GM18873 (cell line): Measurements from ENCODE around the gene FAM117B.
A peak's percentile ranks its signal among the peaks of the same experiment; 100 is the strongest.

Experiments used
- ATAC-seq: cut with Tn5 transposase; IDR thresholded peaks from one replicate; pipeline ENCODE4 v1.9.1; 2021; ENCODE audit warnings: mild to moderate bottlenecking, moderate library complexity, moderate number of reproducible peaks; ENCODE audit not compliant: unreplicated experiment, low FRiP score

FAM117B gene

GRCh38 chr2:202634556-202635427 lies at the start of gene FAM117B:
Gene FAM117B, plus strand, starts transcription at chr2:202634969. Its CDS starts 219 bp downstream, at chr2:202635188.
- peak; percentile 89 for ATAC-seq

GRCh38 chr2:202588647-202589581 lies 45.9 kb upstream of the FAM117B start:
- ATAC-seq, result peak; percentile 69

- no peak for ATAC-seq
These were observed 45.2 kb upstream of the FAM117B start for GRCh38 chr2:202589582-202589949.

- no peak for ATAC-seq
These were observed 42.2 kb upstream of the FAM117B start for GRCh38 chr2:202592566-202592965.

GRCh38 chr2:202599105-202599504 lies 35.7 kb upstream of the FAM117B start:
- no peak for ATAC-seq

- ATAC-seq, result no peak
These were observed 34.9 kb upstream of the FAM117B start for GRCh38 chr2:202599911-202600310.

- no peak for ATAC-seq
These were observed 30.1 kb upstream of the FAM117B start for GRCh38 chr2:202604699-202605098.

- no peak for ATAC-seq
These were observed 29.6 kb upstream of the FAM117B start for GRCh38 chr2:202605174-202605573.

GRCh38 chr2:202608142-202608852 lies 26.5 kb upstream of the FAM117B start:
- ATAC-seq, result no peak

- ATAC-seq, result peak; percentile 95
These were observed 25.2 kb upstream of the FAM117B start for GRCh38 chr2:202609381-202610145.

GRCh38 chr2:202610380-202610779 lies 24.4 kb upstream of the FAM117B start:
- ATAC-seq, result no peak

GRCh38 chr2:202612145-202612544 lies 22.6 kb upstream of the FAM117B start:
- no peak for ATAC-seq

GRCh38 chr2:202613479-202613878 lies 21.3 kb upstream of the FAM117B start:
- no peak for ATAC-seq

GRCh38 chr2:202624133-202624532 lies 10.6 kb upstream of the FAM117B start:
- ATAC-seq, result no peak

- ATAC-seq, result no peak
These were observed 7.7 kb upstream of the FAM117B start for GRCh38 chr2:202627042-202627441.

- no peak for ATAC-seq
These were observed 6.0 kb upstream of the FAM117B start for GRCh38 chr2:202628646-202629198.

- ATAC-seq, result no peak
These were observed 2.0 kb upstream of the FAM117B start for GRCh38 chr2:202632682-202633290.

GRCh38 chr2:202633470-202633869 lies 1.3 kb upstream of the FAM117B start:
- ATAC-seq, result no peak
